ENCODE data around the gene NLK.
"Not testable (repeated sequence)": the region's sequence is repeated elsewhere in the genome, so short reads cannot be mapped to it uniquely, and the experiment has no call there.

The NLK gene

GRCh38 chr17:28182559-28182958 is 140.1 kb downstream of the NLK start:
- no peak overlapping the region for H3K27ac ChIP-seq (ENCODE audit: low read length)
- H3K4me3 ChIP-seq (ENCODE audit: low read depth in 1 of 2, low read length in 2 of 2), result no peak overlapping the region
- peaks cover 5% of the 10 kb centered on the region for H3K9me3 ChIP-seq (ENCODE audit: insufficient read depth, low read length, severe bottlenecking)
- H2AFZ ChIP-seq (ENCODE audit: low read depth, low read length), result no peak overlapping the region
- peaks cover 26% of the 10 kb centered on the region; the same call in 1 of the 2 replicates for H3K36me3 ChIP-seq (ENCODE audit: insufficient read depth, low read length)
- no peak overlapping the region for H3K4me2 ChIP-seq (ENCODE audit: insufficient read depth, low read length)
- no peaks in the 10 kb centered on the region for H3K4me1 ChIP-seq (ENCODE audit: insufficient read depth, low read length)
- no peaks in the 10 kb centered on the region for H4K20me1 ChIP-seq (ENCODE audit: insufficient read depth, low read length)
- DNase-seq (no peak), ATAC-seq (ENCODE audit: insufficient read depth, low read depth) (no peak)
- no peaks in the 10 kb centered on the region for H3K79me2 ChIP-seq (ENCODE audit: insufficient read depth, low read length)
- no peaks in the 10 kb centered on the region for H3K27me3 ChIP-seq (ENCODE audit: insufficient read depth, low read length, poor library complexity)
- H3K9ac ChIP-seq (ENCODE audit: low read depth, low read length), result no peak overlapping the region
- TF ChIP-seq EZH2 (IDR thresholded peaks at IDR 0.05; ENCODE audit: borderline replicate concordance, low read depth, low read length, severe bottlenecking), result no peak
- TF ChIP-seq CTCF (IDR thresholded peaks at IDR 0.05; ENCODE audit: borderline replicate concordance, extremely low read depth, low read length, poor library complexity, severe bottlenecking), result no peak

GRCh38 chr17:28185658-28186057 is 143.2 kb downstream of the NLK start:
- H3K27me3 ChIP-seq (ENCODE audit: insufficient read depth, low read length, poor library complexity), result no peaks in the 10 kb centered on the region
- H3K4me1 ChIP-seq (ENCODE audit: insufficient read depth, low read length), result no peaks in the 10 kb centered on the region
- no peak for ATAC-seq (ENCODE audit: insufficient read depth, low read depth)
- H3K27ac ChIP-seq (ENCODE audit: low read length), result no peak overlapping the region
- no peaks in the 10 kb centered on the region for H4K20me1 ChIP-seq (ENCODE audit: insufficient read depth, low read length)
- DNase-seq, result no peak
- no peaks in the 10 kb centered on the region for H3K79me2 ChIP-seq (ENCODE audit: insufficient read depth, low read length)
- H3K4me2 ChIP-seq (ENCODE audit: insufficient read depth, low read length), result no peak overlapping the region
- peaks cover 33% of the 10 kb centered on the region; the same call in 1 of the 2 replicates for H3K36me3 ChIP-seq (ENCODE audit: insufficient read depth, low read length)
- H3K9me3 ChIP-seq (ENCODE audit: insufficient read depth, low read length, severe bottlenecking), result peaks cover 5% of the 10 kb centered on the region
- H3K4me3 ChIP-seq (ENCODE audit: low read depth in 1 of 2, low read length in 2 of 2), result no peak overlapping the region
- H2AFZ ChIP-seq (ENCODE audit: low read depth, low read length), result no peak overlapping the region
- no peak overlapping the region for H3K9ac ChIP-seq (ENCODE audit: low read depth, low read length)
- TF ChIP-seq CTCF (IDR thresholded peaks at IDR 0.05; ENCODE audit: borderline replicate concordance, extremely low read depth, low read length, poor library complexity, severe bottlenecking), result no peak
- no peak for TF ChIP-seq EZH2 (IDR thresholded peaks at IDR 0.05; ENCODE audit: borderline replicate concordance, low read depth, low read length, severe bottlenecking)

GRCh38 chr17:28186472-28186871 is 144.0 kb downstream of the NLK start:
- not testable (repeated sequence) for H3K27ac ChIP-seq (ENCODE audit: low read length); H3K9me3 ChIP-seq (ENCODE audit: insufficient read depth, low read length, severe bottlenecking); H3K27me3 ChIP-seq (ENCODE audit: insufficient read depth, low read length, poor library complexity); H3K4me3 ChIP-seq (ENCODE audit: low read depth in 1 of 2, low read length in 2 of 2); H3K9ac ChIP-seq (ENCODE audit: low read depth, low read length); H3K4me1 ChIP-seq (ENCODE audit: insufficient read depth, low read length); ATAC-seq (ENCODE audit: insufficient read depth, low read depth); H3K79me2 ChIP-seq (ENCODE audit: insufficient read depth, low read length); H4K20me1 ChIP-seq (ENCODE audit: insufficient read depth, low read length); H3K4me2 ChIP-seq (ENCODE audit: insufficient read depth, low read length); DNase-seq; H2AFZ ChIP-seq (ENCODE audit: low read depth, low read length)
- peaks cover 41% of the 10 kb centered on the region; the same call in 1 of the 2 replicates for H3K36me3 ChIP-seq (ENCODE audit: insufficient read depth, low read length)

GRCh38 chr17:28187931-28188330 is 145.5 kb downstream of the NLK start:
- no peaks in the 10 kb centered on the region for H3K27me3 ChIP-seq (ENCODE audit: insufficient read depth, low read length, poor library complexity)
- no peak overlapping the region for H3K27ac ChIP-seq (ENCODE audit: low read length)
- no peak overlapping the region for H3K9ac ChIP-seq (ENCODE audit: low read depth, low read length)
- TF ChIP-seq CTCF (IDR thresholded peaks at IDR 0.05; ENCODE audit: borderline replicate concordance, extremely low read depth, low read length, poor library complexity, severe bottlenecking) (no peak), EZH2 (IDR thresholded peaks at IDR 0.05; ENCODE audit: borderline replicate concordance, low read depth, low read length, severe bottlenecking) (no peak)
- no peak overlapping the region for H3K4me2 ChIP-seq (ENCODE audit: insufficient read depth, low read length)
- H3K36me3 ChIP-seq (ENCODE audit: insufficient read depth, low read length), result peaks cover 46% of the 10 kb centered on the region; the same call in 1 of the 2 replicates
- DNase-seq, result no peak
- no peak overlapping the region for H3K4me3 ChIP-seq (ENCODE audit: low read depth in 1 of 2, low read length in 2 of 2)
- H4K20me1 ChIP-seq (ENCODE audit: insufficient read depth, low read length), result no peaks in the 10 kb centered on the region
- H3K9me3 ChIP-seq (ENCODE audit: insufficient read depth, low read length, severe bottlenecking), result peaks cover 5% of the 10 kb centered on the region
- H2AFZ ChIP-seq (ENCODE audit: low read depth, low read length), result no peak overlapping the region
- no peaks in the 10 kb centered on the region for H3K4me1 ChIP-seq (ENCODE audit: insufficient read depth, low read length)
- ATAC-seq (ENCODE audit: insufficient read depth, low read depth), result no peak
- no peaks in the 10 kb centered on the region for H3K79me2 ChIP-seq (ENCODE audit: insufficient read depth, low read length)
